Stimulated activated CD8-positive, alpha-beta memory T cell treated with anti-CD3 and anti-CD28 coated beads, Interleukin-7, amount 100 ng/mL, for 24 hours (primary cell): ENCODE data around the gene NPTX1.
"Not testable (repeated sequence)": the region's sequence is repeated elsewhere in the genome, so short reads cannot be mapped to it uniquely, and the experiment has no call there.

Experiments used
- DNase-seq: peaks from one replicate; pipeline ENCODE4 v3.0.0-alpha.2; 2020; ENCODE audit warnings: low read depth

NPTX1 gene, protein sequence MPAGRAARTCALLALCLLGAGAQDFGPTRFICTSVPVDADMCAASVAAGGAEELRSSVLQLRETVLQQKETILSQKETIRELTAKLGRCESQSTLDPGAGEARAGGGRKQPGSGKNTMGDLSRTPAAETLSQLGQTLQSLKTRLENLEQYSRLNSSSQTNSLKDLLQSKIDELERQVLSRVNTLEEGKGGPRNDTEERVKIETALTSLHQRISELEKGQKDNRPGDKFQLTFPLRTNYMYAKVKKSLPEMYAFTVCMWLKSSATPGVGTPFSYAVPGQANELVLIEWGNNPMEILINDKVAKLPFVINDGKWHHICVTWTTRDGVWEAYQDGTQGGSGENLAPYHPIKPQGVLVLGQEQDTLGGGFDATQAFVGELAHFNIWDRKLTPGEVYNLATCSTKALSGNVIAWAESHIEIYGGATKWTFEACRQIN

DNA sequence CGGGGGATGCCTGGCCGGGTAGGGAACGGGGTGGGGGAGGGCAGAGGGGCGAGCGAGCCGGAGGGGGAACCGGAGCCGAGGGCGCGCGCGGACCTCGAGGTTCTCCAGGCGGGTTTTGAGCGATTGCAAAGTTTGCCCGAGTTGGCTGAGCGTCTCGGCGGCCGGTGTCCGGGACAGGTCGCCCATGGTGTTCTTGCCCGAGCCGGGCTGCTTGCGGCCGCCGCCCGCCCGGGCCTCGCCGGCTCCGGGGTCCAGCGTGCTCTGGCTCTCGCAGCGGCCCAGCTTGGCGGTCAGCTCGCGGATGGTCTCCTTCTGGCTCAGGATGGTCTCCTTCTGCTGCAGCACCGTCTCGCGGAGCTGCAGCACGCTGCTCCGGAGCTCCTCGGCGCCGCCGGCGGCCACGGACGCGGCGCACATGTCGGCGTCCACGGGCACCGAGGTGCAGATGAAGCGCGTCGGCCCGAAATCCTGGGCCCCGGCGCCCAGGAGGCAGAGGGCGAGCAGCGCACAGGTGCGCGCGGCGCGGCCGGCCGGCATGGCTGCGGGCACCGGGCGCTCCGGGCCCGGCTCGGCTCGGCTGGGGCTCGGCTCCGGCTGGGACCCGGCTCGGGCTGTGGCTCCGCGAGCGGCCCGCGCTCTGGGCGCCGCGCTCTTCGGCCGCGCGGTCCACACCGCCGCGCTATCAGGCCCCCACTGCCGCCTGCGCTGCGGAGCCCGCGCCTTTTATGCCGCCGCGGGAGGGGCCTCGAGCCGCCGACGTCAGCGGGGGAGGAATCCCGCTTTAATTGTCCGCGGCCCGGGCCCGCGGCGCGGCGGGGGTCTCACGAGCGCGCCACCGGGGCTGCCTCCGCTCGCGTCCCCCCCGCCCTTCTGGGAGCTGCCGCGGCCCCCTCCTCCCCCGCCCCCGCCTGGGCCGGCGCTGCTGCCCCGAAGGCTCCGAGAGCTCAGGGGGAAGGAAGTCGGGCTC is at the start of gene NPTX1:
Gene NPTX1, minus strand, starts transcription at position 698 of the 967 bp plus-strand sequence. Its CDS starts 161 bp downstream, at position 537.
- DNase-seq, result no peak

DNA sequence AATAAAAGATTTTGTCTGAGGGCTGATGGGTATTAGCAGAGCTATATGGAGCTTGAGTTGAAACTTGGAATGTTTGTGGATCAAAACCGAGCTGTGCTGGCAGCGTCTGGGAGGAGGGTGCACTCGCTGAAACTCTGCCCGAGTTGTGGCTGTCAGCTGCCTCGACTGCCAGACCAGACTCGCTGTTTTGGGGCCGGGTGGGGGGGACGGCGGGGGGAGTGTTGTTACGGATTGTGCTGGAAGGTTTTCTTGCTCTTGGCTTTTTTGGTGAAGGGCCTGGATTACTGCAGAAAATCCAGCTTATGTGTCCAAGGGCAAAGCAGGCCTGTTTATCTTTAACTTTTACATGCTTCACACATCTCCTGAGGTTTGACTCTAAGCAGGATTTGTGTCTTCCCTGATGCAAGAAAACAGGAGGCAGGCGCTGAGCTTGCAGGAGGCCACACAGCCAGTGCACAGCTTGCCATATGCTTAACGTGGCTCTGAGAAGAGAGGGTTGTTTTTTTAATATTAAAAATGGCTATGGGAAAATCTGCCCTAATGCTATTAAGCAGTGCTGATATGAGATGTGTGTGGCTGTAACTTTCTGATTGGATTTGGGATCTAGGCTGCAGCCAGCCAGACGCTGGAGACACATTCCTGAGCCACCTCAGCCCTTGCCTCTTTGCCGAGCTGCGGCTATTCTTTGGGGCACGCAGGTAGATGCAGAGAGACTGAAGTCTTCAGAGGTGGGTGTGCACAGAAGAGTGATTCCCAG is 47.7 kb upstream of the NPTX1 start:
- DNase-seq, result no peak

DNA sequence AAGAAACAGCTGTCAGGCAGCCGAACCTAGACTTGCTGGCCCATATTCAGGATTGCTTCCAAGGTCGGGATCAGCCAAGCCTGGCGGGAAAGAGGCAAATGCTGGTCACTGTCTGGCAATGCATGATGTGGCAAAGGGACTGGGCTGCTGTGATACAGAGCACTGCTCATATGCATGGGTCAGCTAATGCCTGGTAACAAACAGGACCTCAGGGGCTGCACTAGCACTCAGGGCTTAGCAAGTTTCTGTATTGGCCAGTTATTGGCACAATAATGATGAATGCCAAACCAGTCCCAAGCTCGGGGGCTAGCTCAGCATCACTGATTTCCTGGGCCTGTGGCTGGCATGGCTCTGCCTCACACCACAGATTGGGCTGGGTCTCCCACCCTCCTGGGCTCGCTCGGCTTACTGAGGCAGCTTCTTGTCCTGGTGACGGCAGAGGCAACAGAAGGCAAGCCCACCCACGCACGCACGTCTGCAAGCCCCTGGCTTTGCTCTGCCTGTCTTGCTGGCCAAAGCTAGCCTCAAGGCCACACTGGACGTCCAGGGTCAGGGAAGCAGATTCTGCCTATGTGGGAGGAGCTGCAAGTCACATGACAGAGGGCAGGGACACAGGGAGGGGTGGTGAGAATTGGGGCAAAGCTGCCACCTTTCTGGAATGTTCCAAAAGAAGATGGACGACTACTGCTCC is 46.8 kb upstream of the NPTX1 start:
- DNase-seq, result no peak

DNA sequence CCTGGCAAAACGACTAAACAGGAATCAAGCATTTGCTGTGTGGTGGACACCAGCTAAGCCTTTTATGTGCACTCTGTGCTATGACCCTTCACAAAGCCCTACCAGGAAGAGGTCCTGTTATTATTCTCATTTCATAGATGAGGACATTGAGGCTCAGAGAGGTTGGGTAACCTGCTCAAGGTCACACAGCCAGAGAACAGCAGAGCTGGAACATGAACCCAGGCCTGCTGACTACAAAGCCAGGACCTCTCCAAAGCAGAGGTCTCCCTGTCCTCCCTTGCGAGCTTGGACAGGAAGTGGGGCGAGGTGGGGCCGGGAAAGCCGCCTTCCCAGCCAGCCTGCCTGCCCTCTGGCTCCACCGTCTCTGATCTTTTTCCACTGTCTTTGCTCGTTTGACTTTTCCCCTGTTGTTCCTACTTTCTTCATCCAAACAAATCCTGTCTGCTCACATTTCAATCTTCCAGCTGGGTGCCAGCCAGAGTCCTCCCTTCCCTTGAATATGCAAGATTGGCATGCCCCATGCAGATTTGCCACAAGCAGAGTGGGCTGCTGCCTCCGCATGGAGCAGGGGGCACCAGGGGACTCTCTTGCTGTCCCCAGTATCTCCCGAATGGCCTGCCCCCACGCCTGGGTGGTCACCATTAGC is 44.5 kb upstream of the NPTX1 start:
- no peak for DNase-seq

DNA sequence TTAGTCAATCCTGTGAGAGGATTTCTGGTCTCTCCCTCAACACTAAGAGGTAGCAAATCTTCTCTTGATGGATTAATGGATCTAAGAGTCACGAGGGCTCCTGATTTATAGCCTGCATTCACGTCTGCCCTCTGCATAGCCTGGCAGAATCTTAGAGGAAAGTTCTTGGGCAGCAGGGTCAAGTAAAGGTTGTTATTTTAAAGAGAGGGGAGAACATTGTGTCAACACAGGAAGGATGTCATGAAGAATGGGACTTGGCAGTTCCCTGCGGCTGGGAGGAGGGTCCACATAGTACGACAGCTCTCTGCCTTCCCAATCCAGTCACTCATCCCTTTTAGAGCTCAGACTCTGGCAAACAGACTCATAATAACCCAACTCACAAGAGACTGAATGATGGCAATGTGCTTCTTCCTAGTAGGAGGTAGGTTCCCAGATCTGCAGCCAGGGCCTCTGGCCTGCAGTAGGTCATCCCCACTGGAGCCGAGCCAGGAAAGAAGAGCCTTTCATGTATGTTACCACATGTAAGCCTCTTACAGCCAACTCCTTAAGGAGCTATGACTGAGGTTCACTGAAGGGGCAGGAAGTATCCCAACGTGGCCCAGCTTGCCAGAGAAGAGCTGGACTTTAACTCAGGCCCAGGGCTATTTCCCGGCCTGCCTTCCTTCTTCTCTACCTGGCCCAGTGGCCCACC is 42.8 kb upstream of the NPTX1 start:
- no peak for DNase-seq

DNA sequence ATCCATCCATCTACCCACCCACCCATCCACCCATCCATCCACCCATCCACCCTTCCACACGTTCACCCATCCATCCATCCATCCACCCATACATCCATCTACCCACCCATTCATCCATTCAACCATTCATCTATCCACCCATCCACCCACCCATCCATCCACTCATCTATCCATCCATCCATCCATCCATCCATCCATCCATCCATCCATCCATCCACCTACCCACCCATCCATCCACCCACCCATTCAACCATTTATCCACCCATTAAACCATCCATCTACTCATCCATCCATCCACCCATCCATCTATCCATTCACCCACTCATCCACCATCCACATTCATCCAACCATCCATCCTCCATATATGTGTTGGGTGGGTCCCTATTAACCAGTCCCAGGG is 42.0 kb upstream of the NPTX1 start:
- no peak for DNase-seq

DNA sequence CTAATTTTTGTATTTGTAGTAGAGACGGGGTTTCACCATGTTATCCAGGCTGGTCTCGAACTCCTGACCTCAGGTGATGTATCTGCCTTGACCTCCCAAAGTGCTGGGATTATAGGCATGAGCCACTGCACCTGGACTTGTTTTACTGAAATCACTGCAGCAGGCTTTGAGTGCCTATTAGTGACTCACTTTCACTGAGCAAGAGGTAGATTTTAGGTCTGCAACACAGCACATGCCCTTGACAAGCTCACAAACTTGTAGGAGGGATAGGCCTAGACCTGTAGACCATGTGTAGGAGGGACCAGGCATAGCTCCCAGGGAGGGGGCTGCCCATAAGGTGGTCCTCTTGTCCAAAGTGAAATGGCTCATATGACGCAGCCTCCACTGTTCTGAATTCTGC is 41.2 kb upstream of the NPTX1 start:
- DNase-seq, result no peak

DNA sequence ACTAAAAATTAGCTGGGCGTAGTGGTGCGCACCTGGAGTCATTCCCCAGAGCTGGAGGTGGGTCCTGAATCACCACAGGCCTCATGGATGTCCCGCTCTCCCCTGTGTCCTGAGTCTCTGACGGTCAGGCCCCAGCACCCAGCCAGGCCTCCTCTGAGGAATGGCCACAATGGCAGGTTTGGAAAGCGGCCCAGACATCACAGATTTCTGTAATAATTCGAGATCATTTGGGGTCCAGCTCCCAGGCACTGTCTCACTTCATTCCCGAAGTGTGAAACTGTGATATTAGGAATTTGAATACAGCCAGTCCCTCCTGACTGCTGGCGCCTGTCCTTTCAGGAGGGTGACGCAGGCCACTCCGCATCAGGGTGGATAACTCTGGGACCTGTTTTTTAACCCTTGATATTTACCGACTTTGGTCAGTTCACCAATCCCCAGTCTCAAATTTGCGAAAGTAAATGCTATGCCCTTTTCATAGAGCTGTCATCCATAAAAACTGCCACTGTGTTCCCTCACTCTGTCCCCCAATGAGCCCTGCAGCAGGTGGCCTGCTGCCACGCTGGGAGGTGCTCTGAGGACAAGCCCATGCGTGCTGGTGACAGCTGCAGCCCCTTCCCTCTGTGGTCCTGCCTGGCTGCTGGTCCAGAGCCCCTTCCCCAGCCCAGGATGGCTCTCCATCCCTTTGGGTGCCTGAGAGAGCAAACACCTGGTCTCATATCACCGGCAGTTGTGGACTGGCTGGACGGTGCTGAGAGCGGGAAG is 39.9 kb upstream of the NPTX1 start:
- no peak for DNase-seq

DNA sequence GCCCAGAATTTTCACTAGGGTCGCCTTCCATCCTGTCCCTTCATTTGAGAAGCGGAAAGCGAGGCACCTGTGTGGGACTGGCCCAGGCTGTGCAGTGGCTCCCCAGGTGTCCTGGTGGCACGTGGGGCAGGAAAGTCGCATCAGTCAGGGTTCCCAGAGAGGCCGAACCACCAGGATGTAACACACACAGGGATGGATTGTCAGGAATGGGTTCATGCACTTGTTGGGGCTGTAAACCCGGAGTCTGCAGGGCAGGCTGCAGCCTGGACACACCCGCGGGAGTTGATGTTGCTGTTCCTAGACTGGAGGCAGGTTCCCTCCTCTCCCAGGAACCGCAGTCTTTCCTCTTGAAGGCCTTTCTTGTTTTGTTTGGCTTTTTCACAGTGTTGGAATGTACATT is 37.5 kb upstream of the NPTX1 start:
- no peak for DNase-seq

DNA sequence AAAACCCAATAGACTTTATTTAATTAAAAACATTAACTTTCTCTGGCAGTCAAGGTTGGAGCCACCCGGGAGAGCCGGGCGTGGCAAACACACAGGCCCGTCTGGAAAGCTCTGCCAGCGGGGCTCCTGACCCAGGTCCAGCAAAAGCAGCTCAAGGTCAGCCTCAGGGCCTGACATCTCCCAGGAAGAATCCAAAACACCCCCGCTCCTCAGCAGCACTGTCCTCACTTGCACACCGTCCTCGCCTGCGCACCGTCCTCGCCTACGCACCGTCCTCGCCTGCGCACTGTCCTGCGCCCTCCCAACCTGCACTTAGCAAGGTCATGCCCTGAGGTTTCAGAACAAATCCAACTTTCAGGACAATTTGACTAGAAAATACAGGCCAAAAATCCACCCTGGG is 36.8 kb upstream of the NPTX1 start:
- no peak for DNase-seq

DNA sequence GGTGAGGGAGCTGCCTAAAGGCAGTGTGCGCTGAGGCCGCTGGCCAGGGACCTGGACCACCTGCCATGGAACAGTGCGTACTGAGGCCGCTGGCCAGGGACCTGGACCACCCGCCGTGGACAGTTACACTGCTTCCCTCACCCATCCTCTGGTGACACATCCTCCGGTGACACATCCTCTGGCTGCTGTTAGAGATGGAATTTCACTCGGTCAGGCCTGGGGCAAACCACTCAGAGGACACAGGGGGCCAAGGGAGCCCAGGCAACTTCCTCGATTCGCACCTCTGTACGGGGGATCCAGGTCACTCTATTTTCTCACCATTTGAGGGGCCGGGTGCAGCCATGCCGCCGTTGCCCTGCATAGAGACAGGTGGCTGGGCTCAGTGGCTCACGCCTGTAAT is 35.8 kb upstream of the NPTX1 start:
- no peak for DNase-seq

DNA sequence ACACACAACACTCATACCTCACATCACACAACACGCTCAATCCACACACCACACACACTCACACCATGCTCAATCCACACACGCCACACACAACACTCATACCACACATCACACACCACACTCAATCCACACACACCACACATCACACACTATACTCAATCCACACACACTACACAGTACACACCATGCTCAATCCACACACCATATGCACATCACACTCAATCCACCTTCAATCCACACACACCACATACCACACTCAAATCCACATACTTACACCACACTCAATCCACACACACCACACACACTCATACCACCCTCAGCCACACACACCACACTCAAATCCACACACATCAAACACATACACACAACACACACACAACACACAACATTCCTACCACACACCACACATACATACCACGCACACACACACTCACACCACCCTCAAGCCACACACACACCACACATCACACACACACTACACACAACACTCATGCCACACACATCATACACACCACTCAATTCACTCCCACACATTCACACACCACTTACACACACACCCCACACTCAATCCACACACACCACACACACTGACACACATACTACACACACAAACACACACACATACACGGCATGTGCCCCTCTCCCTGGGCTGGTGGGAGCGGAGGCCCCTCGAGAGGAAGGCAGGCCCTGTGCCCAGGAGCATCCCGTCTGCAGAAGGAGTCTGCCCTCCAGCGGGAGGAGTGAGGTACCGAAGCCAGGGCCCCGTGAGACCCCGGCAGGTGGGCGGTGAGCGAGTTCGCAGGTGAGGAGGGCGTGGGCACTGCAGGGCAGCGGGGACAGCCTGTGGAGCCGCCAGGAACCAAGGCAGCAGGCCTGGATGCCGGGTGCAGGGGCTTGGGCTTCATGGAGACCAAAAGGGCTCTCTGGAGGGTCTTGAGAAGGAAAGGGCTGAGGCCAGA is 35.1 kb upstream of the NPTX1 start:
- no peak for DNase-seq

DNA sequence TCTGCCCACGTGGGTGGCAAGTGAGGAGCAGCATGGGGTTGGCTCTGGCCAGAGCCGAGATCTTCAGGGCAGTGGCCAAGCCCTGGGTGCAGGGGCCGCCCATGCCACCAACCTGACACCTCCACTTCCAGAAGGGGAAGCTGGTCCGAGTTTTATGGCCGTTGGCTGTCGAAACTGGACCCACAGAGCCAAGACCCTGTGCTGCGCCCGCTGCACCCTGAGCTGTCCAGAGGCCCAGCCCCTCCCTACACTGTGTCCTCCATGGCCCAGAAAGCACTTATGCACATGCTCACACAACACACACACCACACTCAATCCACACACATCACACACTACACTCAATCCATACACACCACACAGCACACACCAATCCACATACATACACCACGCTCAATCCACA is 34.4 kb upstream of the NPTX1 start:
- DNase-seq, result no peak

DNA sequence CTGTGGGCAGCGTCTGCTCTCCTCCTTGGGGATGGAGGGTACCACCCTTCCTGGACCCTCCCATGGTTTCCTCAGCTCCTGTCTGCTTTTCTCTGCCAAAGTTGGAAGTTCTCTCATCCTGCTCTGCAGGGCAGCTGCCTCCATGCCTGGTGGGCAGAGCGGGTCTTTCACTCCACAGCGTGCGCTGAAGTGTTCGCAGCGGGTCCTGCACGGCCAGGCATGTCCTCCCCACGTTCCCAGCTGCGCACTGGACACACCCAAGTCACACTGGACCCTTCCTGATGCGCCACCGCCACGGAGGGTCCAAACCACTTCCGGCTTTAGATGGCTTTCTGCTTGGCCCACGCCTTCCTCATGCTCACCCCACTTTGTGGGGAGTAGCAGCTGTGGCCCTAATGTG is 33.7 kb upstream of the NPTX1 start:
- DNase-seq, result no peak

DNA sequence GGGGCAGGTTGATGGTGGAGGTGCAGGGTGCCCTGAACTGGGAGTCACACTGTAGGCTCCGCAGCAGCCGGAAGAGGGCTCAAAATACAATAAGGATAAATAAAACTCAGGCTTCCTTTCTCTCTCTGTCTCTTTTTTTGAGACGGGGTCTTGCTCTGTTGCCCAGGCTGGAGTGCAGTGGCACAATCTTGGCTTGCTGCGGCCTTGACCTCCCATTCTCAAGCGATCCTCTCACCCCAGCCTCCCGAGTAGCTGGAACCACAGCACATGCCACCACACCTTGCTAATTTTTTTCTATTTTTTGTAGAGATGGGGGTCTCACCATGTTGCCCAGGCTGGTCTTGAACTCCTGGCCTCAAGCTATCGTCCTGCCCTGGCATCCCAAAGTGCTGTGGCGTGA is 32.9 kb upstream of the NPTX1 start:
- DNase-seq, result no peak

DNA sequence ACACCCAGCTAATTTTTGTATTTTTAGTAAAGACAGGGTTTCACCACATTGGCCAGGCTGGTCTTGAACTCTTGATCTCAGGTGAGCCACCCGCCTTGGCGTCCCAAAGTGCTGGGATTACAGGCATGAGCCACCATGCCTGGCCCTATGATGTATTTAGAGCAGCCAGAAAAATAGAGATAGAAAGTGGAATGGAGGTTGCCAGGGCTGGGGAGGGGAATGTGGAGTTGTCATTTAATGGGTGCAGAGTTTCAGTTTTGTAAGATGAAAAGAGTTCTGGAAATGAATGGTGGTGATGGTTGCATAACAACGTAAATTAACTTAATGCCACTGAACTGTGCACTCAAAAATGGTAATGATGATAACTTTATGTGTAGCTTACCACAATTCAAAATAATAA is 31.6 kb upstream of the NPTX1 start:
- no peak for DNase-seq

DNA sequence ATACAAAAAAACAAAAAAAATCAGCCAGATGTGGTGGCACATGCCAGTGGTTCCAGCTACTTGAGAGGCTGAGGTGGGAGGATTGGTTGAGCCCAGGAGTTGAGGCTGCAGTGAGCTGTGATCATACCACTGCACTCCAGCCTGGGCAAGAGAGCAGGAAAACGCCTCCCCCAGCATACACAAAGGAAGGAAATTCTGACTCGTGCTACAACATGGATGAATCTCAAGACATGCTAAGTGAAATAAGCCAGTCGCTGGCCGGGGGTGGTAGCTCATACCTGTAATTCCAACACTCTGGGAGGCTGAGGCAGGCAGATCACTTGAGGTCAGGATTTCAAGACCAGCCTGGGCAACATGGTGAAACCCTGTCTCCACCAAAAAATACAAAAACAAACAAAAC is 30.8 kb upstream of the NPTX1 start:
- DNase-seq, result not testable (repeated sequence)

DNA sequence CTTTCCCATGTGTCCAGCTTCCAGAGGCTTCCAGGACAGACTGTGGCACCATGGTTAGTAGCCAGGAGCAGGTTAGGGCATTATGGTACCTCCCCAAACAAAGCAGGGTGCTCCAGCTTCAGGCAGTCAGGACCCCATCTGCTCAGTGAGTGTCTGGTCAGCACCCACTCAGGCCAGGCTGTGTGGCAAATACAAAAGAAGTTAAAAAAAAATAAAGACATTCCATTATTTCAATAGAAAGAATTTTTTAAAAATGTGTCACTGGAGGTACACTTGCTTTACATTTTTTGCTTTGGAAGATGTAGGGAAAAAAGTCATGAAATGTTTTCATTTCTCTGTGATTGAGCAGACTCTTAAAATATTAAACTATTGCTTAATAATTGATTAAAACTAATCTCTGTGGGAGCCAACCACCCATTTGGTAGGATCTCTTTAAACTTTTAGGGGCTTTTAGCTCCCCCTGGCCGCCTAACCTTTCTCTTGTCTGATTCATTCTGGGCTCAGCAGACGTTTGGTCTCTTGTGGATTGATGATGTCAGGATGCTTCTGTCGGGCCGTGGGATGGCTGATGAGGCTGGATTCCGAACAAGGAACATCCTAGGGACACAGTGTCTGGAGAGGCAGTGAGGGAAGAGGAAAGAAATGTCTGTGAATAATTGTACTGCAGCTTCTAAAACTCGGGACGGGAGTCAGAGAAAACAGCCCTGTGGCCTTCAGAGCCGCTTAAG is 28.4 kb upstream of the NPTX1 start:
- no peak for DNase-seq
